Glomerular visceral epithelial cell (primary cell): ENCODE results near the gene EPHB1.
"Not testable (repeated sequence)": the region's sequence is repeated elsewhere in the genome, so short reads cannot be mapped to it uniquely, and the experiment has no call there.

Source experiments
- DNase-seq: peaks from one replicate; pipeline ENCODE4 v3.0.0-alpha.2; 2016; ENCODE audit errors: extremely low spot score

The EPHB1 gene

GRCh38 chr3:135041601-135042000 is 246.5 kb downstream of the EPHB1 start:
- DNase-seq, result no peak

- no peak for DNase-seq
Observed at GRCh38 chr3:135047061-135047460, 252.0 kb downstream of the EPHB1 start.

GRCh38 chr3:135050536-135050935 is 255.5 kb downstream of the EPHB1 start:
- DNase-seq, result no peak

DNA sequence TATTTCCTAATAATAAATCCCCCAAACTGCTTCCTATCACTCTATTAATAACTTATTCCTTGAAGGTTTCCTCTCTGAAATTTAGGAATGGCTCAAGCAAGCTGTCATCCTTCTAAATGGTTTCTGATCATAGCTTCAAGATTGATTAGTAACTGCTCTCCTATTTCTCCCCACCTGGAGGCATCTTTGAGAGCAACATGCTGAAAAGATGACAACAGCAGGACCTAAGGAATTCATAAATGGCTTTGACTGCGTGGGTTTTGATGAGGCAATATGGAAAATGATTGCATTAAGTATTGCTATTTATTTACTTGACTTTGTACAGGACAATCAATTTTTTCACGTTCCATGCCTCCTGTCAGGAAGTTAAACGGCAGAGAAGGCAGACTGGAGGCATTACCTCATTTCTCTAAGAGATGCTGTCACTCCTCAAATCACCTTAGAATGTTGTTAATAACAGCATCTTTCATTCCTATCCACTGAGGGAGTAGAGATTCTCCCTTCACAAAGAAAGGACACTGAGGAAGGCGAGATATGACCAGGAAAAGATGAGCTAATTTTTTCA is 256.4 kb downstream of the EPHB1 start:
- DNase-seq, result no peak

- DNase-seq, result no peak
Observed at GRCh38 chr3:135055449-135055848, 260.4 kb downstream of the EPHB1 start.

DNA sequence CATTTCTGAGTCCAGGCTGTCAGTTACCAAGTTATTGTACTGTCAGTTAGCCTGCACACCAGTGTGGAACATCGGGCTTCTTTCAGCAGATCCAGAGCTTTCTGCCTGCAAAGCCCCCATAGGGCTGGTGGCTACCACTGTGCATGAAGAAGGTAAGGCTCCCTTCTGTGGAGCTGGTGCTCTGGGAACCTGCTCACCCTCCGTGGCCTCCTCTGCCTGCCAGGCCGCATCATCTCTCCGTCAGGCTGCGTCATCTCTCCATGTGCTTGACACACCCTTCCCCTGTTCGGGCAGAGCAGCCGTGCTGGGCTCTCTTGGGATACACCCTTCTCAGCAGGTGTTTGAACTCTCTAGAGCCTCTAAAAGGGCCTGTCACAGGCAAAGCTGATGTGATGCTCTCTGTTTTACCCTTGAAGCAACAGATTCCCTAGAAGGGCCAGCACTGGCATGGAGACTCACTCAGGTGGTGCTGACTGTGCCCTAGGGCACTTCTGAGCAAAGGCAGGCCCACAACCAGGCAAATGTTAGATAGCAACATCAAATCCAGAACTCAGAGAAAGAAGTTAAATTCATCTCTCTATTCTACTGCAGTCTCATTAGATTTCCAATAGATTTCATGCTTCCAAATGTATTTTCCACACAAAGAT is 261.1 kb downstream of the EPHB1 start:
- DNase-seq, result no peak

DNA sequence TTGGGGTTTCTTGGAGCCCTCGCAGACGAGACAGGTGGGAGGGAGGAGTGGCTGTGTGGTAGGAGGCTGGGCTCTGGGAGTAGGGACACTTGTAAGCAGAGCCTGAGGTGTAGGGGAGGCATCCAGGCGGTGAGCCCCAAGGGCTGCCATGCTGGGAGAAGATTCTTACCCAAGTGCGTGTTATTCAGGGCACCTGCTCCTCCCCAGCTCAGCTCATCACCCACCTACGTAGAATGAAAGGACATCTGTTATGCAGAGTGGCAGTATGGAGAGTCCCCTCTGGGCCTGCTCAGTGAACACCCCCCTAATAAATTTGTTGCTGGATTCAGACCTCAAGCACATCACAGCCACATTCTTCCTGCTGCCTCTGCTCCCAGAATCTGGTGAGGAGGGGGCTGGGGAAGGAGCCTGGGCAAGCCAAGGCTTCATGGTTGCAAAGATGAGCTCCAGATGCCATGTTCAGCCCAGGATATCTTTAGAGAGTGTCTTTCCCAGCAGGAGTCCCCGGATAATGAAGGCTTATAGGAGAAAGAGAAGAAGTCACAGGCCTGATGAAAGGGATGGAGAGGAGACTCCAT is 261.8 kb downstream of the EPHB1 start:
- DNase-seq, result no peak

DNA sequence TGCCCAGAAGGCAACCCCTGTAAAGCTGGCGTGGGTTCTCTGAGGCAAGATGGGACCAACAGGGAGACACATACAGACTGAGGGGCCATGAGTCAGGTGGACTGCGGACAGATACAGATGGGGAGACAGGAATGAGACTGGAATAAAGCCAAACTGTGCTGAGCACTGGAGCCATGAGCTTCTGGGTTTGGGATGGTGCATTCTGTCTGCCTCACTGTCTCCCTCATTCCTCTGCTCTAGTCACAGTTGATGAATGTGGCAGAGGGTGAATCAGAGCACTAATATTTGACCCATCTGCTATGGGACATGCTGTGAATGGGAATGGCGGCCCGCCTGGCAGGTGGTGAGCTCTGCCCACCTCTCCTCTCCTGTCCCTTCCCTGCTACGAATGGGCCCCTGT is 262.9 kb downstream of the EPHB1 start:
- DNase-seq, result no peak

DNA sequence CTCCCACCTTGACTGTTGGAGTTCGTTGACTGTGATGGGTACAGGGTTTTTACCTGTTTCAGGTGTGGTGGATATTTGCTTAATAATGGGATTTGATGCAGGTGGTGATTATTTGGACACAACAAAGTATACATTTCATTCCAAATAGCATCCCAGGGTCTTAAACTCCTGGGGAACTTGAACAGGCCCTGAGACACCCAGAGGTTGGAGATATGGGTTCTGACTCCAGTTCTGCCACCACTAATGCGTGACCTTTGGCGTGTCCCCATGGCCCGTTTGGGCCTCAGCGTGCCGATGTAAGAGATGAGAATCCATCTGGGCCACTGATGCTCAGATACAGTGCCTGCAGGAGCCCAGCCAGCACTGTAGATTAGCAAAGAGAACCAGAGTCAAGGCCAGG is 264.5 kb downstream of the EPHB1 start:
- DNase-seq, result no peak

GRCh38 chr3:135066844-135067727 is 272.0 kb downstream of the EPHB1 start:
- not testable (repeated sequence) for DNase-seq

GRCh38 chr3:135068011-135068410 is 273.0 kb downstream of the EPHB1 start:
- no peak for DNase-seq

GRCh38 chr3:135069406-135069805 is 274.3 kb downstream of the EPHB1 start:
- no peak for DNase-seq

- no peak for DNase-seq
Observed at GRCh38 chr3:135071483-135071882, 276.4 kb downstream of the EPHB1 start.

DNA sequence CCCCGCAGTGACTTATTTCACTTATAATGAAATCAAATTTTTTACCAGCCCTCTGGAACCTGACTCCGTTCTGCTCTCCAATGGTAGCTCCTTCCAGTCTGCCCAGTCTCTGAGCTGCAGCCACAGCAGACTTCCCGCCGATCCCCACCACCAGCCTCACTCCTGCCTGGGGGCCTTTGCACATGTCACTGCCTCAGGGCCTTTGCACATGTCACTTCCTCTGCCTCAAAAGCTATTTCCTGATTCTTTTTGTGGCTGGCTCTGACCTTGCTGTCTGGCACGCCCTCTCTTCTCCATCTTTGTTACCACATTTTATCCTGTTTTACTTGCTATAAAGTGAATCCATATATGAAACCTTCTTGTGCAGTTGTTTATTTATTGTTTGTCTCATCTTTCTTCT is 277.4 kb downstream of the EPHB1 start:
- no peak for DNase-seq

- no peak for DNase-seq
Observed at GRCh38 chr3:135075157-135075556, 280.1 kb downstream of the EPHB1 start.

GRCh38 chr3:135076341-135076740 is 281.3 kb downstream of the EPHB1 start:
- DNase-seq, result no peak

DNA sequence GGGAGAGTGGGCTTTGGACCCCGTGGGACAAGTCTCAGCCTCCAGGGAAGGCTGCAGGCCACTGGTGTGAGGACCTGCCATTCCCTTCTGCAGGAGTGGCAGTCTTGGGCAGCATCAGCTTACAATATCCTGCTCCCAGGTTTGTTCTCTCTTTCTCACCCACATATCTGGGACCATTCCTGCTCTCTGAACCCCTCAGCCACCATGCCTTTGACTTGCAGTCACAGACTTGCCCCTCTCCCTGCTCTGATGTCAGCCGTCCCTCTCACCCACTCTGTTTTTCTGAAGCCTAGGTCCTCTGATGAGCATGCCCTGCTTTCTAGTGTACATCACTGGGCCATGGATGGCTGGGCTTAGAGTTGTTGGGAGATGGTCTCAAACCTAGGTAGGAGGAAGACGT is 282.1 kb downstream of the EPHB1 start:
- no peak for DNase-seq

DNA sequence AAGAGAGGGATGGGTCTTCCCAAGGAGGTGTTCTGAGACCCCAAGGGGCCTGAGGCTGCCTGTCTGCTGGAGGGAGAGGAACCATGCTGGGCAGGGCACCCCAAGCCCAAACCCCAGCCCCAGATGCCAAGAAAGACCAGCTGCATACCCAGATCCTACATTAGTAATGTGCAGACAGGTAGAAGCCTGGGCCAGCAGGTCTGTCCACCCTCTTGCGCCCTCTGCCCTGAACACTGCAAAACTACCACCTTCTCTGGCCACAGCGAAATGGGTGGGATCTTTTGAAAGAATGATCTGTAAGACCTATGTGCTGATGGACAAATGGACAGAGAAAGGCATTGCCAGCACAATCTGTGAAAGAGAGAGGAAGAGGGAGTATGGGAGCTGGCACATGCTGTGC is 283.2 kb downstream of the EPHB1 start:
- no peak for DNase-seq

DNA sequence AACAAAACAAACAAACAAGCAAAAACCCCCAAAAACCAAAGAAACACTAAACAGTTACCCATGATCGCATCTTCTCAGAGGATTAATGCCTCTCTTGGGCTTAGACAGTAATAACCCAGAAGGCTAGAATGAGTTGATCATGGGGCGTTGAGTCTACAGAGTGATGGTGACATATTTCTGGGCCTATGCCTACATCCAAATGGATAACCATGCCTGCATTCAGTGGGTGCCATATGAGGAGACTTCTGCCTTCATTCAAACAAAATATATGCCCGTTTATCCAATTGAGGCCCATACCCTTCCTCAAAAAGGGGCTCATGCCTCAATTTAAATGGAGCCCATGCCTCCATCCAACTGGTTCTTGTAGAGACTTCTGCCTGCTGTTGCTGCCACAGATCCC is 284.0 kb downstream of the EPHB1 start:
- no peak for DNase-seq

- no peak for DNase-seq
Observed at GRCh38 chr3:135081451-135081850, 286.4 kb downstream of the EPHB1 start.

GRCh38 chr3:135081856-135082434 is 286.9 kb downstream of the EPHB1 start:
- DNase-seq, result no peak

GRCh38 chr3:135082706-135083105 is 287.6 kb downstream of the EPHB1 start:
- no peak for DNase-seq
